HG03095 (cell line): ENCODE measurements around the gene OPN1MW.
"Not testable (repeated sequence)": the region's sequence is repeated elsewhere in the genome, so short reads cannot be mapped to it uniquely, and the experiment has no call there.

Source experiments
- ATAC-seq: cut with Tn5 transposase; IDR thresholded peaks from one replicate; pipeline ENCODE4 v1.9.1; 2021; ENCODE audit warnings: moderate library complexity; ENCODE audit not compliant: unreplicated experiment

The OPN1MW gene

DNA sequence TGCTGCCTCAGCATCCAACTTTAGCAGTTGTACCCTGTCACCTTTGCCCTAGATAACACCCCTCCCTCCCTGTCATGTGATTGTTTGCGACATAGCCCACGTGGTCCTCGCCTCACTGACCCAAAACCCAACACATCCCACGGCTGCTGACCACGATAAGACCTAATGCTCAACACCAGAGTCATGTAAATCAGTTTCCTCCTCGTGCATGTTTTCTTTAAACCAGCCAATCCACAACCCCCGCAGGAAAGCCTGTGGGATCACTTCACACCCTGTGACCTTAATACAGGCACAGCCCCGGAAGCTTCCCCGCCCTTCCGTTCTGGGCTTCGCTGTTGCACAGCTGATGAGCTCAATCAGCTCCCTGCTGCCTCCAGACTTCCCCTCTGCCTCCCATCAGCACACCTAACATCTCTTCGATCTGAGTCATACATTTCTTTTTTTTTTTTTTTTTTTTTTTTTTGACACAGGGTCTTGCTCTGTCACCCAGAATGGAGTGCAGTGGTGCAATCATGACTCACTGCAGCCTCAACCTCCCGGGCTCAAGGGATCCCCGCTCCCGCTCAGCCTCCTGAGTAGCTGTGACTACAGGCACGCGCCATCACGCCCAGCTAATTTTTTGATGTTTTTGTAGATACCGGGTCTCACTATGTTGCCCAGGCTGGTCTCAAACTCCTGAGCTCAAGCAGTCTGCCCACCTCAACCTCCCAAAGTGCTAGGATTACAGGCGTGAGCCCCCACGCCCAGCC is 27.4 kb downstream of the OPN1MW start:
- ATAC-seq = peak; percentile 77

DNA sequence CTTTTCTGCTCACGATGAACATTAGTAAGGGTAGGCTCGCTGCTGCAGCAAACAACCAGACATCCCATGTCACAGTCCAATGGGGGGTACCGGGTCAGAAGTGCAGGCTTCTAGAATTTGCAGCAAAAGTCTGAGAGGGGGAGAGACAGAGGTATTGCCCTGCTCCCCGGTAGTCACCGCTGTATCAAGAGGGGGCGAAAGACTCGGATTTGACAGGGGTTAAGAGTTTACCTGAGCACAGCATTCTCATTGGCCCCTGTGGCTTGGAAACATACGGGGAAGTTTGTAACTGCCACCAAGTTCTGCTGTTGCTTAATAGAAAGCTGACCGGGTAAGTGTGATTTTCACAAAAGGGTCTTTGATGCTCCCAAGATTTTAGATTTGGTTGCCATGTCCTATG is 28.7 kb downstream of the OPN1MW start:
- ATAC-seq = not testable (repeated sequence)

DNA sequence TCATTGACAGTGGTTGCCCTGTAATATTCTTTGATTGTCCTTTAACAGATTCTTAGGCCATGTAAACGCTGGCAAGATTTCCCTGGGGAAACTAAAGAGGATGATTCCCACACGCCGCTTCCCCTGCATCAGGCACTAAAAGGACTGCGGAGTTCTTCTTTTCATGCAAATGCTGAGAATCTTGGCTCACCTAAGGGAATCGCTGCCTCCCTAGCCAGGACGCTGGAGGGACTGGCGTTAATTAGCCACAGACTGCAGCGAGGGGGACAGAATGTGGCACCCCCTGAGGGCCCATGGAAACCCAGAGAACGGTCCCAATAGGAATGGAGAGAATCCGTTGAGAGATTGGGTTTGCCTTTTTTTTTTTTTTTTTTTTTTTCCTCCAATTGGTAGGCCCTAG is 29.1 kb downstream of the OPN1MW start:
- not testable (repeated sequence) for ATAC-seq

DNA sequence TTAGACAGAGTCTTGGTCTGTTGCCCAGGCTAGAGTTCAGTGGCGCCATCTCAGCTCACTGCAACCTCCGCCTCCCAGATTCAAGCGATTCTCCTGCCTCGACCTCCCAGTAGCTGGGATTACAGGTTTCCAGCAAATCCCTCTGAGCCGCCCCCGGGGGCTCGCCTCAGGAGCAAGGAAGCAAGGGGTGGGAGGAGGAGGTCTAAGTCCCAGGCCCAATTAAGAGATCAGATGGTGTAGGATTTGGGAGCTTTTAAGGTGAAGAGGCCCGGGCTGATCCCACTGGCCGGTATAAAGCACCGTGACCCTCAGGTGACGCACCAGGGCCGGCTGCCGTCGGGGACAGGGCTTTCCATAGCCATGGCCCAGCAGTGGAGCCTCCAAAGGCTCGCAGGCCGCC is 37.1 kb downstream of the OPN1MW start, which contains the start of gene OPN1MW2:
Gene OPN1MW2 (plus strand): TSS at position 301 of the 400 bp plus-strand sequence. CDS start 60 bp downstream, at position 361.
- not testable (repeated sequence) for ATAC-seq

DNA sequence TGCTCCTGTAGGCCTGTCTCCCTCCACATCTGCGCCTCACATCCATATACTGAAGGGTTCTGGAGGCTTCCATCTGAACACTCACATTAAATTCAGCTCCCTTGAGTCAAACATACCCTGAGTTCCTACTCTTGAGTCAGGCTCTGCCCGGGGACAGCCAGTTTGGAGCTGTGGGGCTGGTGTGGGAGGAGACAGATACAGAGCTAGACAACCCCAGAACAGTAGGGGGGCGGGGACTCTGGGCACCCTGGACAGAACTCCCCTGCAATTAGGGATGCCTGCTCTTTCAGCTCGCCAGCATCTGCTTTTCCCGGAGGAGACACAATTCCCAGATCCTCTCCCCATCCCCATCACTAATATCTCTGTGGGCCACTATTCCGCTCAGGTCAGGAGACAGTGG is 42.9 kb downstream of the OPN1MW start:
- not testable (repeated sequence) for ATAC-seq

DNA sequence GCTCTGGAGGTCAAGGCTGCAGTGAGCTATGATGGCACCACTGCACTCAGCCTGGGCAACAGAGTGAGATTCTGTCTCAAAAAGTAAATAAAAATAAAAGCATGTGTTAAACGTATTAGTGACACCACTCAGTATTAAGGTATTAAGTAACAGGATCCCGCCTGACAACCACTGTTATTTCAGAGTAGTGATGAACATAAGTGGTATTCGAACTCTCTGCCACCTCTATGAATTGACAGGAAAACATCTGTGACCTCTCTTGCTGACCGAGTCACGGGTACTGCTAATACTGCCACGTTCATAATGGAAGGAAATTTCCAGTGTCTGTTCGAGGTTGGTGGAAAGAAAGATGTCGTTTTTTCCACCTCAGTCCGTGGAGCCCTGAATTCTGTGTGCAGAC is 44.3 kb downstream of the OPN1MW start:
- ATAC-seq = not testable (repeated sequence)

DNA sequence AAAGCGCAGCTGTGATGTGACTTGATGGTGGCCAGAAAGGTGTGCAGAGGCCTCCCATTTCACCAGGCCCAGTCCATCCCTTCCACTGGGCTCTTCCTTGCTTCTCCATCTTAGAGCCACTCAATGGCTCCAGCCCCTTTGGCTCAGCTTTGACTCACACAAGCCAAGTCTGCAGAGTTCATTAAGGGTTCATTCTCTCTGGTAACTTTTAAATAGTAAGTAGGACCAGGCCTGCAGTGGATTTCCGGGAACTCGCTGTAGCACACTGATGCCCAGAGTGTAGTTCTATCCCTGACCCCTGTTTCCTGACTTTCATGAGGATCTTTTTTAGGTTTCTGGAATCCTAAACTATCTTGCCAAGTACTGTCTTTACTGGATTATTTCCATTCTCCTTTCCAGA is 49.0 kb downstream of the OPN1MW start:
- not testable (repeated sequence) for ATAC-seq

DNA sequence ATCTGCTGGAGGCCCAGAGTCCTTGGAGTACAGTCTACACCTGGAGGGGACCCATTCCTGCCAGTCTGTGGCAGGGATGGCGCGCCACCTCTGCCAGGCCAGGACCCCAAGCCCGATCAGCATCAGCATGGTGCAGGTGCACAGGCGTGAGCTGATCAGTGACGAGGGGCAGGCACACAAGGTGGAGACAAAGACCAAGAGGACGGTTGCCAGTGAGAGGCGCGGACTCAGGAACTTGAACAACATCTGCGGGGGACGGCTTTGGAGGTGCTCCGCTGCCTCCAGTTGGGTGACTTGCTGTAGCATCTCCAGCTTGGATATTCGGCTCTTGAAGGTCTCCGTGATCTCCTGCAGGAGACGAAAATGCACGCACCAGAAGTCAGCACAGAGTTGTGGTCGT is 51.2 kb downstream of the OPN1MW start:
- ATAC-seq = not testable (repeated sequence)

DNA sequence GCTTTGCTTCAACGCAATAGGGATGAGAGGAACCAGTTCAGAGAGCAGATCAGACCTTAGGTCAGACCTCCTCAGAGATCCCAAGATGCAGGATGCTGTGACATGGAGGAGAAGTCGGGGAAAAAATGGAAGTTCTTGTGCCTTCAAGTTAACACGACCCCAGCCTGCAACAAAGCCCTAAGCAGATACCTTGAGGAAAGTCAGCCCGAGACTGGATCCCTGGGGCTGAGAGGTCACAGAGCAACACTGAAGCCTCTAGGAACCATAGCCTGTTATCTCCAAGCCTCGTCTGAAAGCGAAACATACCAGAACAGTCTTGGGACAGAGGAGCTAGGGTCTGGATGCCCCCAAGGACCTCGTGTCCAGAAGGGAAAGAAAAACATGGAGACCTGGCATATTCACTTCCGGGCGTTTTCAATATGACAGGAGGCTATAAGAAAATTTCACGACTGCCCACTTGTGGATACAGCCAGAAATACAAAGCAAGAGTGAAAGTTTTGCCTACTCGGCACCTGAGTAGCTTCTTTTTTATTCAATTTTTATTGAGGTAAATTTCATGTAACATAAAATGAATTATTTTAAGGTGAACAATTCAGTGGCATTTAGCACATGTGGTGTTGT is 56.7 kb downstream of the OPN1MW start:
- not testable (repeated sequence) for ATAC-seq

DNA sequence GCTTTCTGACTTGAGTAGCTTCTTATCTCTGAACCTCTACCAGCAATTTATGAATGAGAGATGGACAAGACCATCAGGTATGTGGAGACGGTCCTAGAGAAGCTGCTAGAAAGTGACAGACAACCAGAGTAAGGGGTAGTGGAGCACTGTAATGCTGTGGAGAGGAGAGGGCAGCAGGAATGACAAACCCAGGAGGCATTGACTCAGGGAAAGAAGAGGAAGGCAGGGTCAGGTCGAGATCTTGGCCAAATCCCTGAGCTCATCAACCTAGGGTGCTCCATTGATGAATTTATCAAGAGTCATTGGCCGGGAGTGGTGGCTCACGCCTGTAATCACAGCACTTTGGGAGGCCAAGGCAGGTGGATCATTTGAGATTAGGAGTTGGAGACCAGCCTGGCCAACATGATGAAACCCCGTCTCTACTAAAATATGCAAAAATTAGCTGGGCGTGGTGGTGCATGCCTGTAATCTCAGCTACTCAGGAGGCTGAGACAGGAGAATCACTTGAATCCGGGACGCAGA is 57.6 kb downstream of the OPN1MW start:
- ATAC-seq = not testable (repeated sequence)
